ENCODE data around the gene PLEKHG3. TPM values are rescaled to one million over a fixed set of nuclear protein-coding genes. Genes with fewer than 3 reads are reported as not detected.

The PLEKHG3 gene
- total RNA-seq, 1 experiment from 2014 or later, result 75.3 TPM

GRCh38 chr14:64709126-64709525 is 4.9 kb downstream of the PLEKHG3 start (continued):
- TF ChIP-seq, protein P1, sequence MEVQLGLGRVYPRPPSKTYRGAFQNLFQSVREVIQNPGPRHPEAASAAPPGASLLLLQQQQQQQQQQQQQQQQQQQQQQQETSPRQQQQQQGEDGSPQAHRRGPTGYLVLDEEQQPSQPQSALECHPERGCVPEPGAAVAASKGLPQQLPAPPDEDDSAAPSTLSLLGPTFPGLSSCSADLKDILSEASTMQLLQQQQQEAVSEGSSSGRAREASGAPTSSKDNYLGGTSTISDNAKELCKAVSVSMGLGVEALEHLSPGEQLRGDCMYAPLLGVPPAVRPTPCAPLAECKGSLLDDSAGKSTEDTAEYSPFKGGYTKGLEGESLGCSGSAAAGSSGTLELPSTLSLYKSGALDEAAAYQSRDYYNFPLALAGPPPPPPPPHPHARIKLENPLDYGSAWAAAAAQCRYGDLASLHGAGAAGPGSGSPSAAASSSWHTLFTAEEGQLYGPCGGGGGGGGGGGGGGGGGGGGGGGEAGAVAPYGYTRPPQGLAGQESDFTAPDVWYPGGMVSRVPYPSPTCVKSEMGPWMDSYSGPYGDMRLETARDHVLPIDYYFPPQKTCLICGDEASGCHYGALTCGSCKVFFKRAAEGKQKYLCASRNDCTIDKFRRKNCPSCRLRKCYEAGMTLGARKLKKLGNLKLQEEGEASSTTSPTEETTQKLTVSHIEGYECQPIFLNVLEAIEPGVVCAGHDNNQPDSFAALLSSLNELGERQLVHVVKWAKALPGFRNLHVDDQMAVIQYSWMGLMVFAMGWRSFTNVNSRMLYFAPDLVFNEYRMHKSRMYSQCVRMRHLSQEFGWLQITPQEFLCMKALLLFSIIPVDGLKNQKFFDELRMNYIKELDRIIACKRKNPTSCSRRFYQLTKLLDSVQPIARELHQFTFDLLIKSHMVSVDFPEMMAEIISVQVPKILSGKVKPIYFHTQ (CRISPR knock-in tag; IDR thresholded peaks at IDR 0.05), result no peak
- no peak for TF ChIP-seq NFATC4 (CRISPR knock-in tag; IDR thresholded peaks at IDR 0.05)
- no peak for TF ChIP-seq NR3C1 (CRISPR knock-in tag; conservative IDR thresholded peaks at IDR 0.05; ENCODE audit: low read depth)
- TF ChIP-seq, protein P2, sequence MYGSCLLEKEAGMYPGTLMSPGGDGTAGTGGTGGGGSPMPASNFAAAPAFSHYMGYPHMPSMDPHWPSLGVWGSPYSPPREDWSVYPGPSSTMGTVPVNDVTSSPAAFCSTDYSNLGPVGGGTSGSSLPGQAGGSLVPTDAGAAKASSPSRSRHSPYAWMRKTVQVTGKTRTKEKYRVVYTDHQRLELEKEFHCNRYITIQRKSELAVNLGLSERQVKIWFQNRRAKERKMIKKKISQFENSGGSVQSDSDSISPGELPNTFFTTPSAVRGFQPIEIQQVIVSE (CRISPR knock-in tag; IDR thresholded peaks at IDR 0.05; ENCODE audit: borderline replicate concordance), result no peak
- TF ChIP-seq ZBTB21 (CRISPR knock-in tag; IDR thresholded peaks at IDR 0.05; ENCODE audit: borderline replicate concordance), result no peak
- no peak for TF ChIP-seq STAT6 (CRISPR knock-in tag; conservative IDR thresholded peaks at IDR 0.05; ENCODE audit: low read depth)

GRCh38 chr14:64711039-64711438 is 6.8 kb downstream of the PLEKHG3 start:
- DNase-seq (ENCODE audit: low spot score) (no peak), ATAC-seq (no peak)
- peaks cover 36% of the 10 kb centered on the region for H3K36me3 Mint-ChIP-seq
- H3K4me3 Mint-ChIP-seq, result no peak overlapping the region
- POLR2A ChIA-PET, result no interaction called here
- peaks cover 74% of the 10 kb centered on the region for H3K4me1 Mint-ChIP-seq
- peaks cover 24% of the 10 kb centered on the region for H3K27me3 Mint-ChIP-seq (ENCODE audit: low read depth)
- no peak overlapping the region for H3K27ac Mint-ChIP-seq
- CTCF ChIA-PET, result no interaction called here
- peaks cover 29% of the 10 kb centered on the region for H3K9me3 Mint-ChIP-seq
- TF ChIP-seq ESRRA (CRISPR knock-in tag; IDR thresholded peaks at IDR 0.05; ENCODE audit: borderline replicate concordance), result no peak
- no peak for TF ChIP-seq MXD4 (CRISPR knock-in tag; IDR thresholded peaks at IDR 0.05; ENCODE audit: borderline replicate concordance)
- TF ChIP-seq ZNF317 (CRISPR knock-in tag; IDR thresholded peaks at IDR 0.05; ENCODE audit: borderline replicate concordance, low read depth), result no peak
- TF ChIP-seq ZNF425 (CRISPR knock-in tag; conservative IDR thresholded peaks at IDR 0.05), result no peak
- no peak for TF ChIP-seq TP53 (CRISPR knock-in tag; IDR thresholded peaks at IDR 0.05)
- no peak for TF ChIP-seq ZNF671 (CRISPR knock-in tag; IDR thresholded peaks at IDR 0.05)
- TF ChIP-seq, protein P3, sequence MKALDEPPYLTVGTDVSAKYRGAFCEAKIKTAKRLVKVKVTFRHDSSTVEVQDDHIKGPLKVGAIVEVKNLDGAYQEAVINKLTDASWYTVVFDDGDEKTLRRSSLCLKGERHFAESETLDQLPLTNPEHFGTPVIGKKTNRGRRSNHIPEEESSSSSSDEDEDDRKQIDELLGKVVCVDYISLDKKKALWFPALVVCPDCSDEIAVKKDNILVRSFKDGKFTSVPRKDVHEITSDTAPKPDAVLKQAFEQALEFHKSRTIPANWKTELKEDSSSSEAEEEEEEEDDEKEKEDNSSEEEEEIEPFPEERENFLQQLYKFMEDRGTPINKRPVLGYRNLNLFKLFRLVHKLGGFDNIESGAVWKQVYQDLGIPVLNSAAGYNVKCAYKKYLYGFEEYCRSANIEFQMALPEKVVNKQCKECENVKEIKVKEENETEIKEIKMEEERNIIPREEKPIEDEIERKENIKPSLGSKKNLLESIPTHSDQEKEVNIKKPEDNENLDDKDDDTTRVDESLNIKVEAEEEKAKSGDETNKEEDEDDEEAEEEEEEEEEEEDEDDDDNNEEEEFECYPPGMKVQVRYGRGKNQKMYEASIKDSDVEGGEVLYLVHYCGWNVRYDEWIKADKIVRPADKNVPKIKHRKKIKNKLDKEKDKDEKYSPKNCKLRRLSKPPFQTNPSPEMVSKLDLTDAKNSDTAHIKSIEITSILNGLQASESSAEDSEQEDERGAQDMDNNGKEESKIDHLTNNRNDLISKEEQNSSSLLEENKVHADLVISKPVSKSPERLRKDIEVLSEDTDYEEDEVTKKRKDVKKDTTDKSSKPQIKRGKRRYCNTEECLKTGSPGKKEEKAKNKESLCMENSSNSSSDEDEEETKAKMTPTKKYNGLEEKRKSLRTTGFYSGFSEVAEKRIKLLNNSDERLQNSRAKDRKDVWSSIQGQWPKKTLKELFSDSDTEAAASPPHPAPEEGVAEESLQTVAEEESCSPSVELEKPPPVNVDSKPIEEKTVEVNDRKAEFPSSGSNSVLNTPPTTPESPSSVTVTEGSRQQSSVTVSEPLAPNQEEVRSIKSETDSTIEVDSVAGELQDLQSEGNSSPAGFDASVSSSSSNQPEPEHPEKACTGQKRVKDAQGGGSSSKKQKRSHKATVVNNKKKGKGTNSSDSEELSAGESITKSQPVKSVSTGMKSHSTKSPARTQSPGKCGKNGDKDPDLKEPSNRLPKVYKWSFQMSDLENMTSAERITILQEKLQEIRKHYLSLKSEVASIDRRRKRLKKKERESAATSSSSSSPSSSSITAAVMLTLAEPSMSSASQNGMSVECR (CRISPR knock-in tag; IDR thresholded peaks at IDR 0.05; ENCODE audit: borderline replicate concordance), result no peak
- TF ChIP-seq MYBL2 (CRISPR knock-in tag; IDR thresholded peaks at IDR 0.05), result no peak
- no peak for TF ChIP-seq E2F4 (CRISPR knock-in tag; IDR thresholded peaks at IDR 0.05; ENCODE audit: borderline replicate concordance, low read depth)
- TF ChIP-seq, protein P4, sequence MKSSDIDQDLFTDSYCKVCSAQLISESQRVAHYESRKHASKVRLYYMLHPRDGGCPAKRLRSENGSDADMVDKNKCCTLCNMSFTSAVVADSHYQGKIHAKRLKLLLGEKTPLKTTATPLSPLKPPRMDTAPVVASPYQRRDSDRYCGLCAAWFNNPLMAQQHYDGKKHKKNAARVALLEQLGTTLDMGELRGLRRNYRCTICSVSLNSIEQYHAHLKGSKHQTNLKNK (CRISPR knock-in tag; IDR thresholded peaks at IDR 0.05), result no peak
- TF ChIP-seq ZNF423 (CRISPR knock-in tag; IDR thresholded peaks at IDR 0.05), result no peak
- TF ChIP-seq, protein P5, sequence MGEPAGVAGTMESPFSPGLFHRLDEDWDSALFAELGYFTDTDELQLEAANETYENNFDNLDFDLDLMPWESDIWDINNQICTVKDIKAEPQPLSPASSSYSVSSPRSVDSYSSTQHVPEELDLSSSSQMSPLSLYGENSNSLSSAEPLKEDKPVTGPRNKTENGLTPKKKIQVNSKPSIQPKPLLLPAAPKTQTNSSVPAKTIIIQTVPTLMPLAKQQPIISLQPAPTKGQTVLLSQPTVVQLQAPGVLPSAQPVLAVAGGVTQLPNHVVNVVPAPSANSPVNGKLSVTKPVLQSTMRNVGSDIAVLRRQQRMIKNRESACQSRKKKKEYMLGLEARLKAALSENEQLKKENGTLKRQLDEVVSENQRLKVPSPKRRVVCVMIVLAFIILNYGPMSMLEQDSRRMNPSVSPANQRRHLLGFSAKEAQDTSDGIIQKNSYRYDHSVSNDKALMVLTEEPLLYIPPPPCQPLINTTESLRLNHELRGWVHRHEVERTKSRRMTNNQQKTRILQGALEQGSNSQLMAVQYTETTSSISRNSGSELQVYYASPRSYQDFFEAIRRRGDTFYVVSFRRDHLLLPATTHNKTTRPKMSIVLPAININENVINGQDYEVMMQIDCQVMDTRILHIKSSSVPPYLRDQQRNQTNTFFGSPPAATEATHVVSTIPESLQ (CRISPR knock-in tag; IDR thresholded peaks at IDR 0.05), result no peak
- TF ChIP-seq, protein P2 (CRISPR knock-in tag; IDR thresholded peaks at IDR 0.05; ENCODE audit: borderline replicate concordance), result no peak

All from WTC11 (cell line).